Endothelial cell of umbilical vein (primary cell): ENCODE measurements around the gene PTPMT1. TPM values are rescaled to one million over a fixed set of nuclear protein-coding genes. Genes with fewer than 3 reads are reported as not detected.

Source experiments
- BruUV-seq: library from RNA; stranded (reverse); fragments of 400-500 nt; replicated peaks from 2 replicates; lab custom pipeline; 2021; lab: Mats Ljungman, UMichigan
- CTCF ChIA-PET: fragments of 300-600, 350-600 bp; sonication (Branson Sonifier 250); formaldehyde crosslinking; loops from one replicate; lab custom pipeline; 2021; ENCODE audit warnings: antibody characterized with exemption, inconsistent platforms; lab: Charles Lee
- POLR2A ChIA-PET: fragments of 300-600, 350-600 bp; sonication (Branson Sonifier 250); formaldehyde crosslinking; loops from one replicate; lab custom pipeline; 2021; ENCODE audit warnings: antibody characterized with exemption, inconsistent platforms; lab: Charles Lee
- DNase-seq: peaks from one replicate; pipeline ENCODE4 v3.0.0-alpha.2; 2011; ENCODE audit warnings: low read depth, low spot score
- FAIRE-seq: peaks from 2 replicates; lab custom pipeline; 2011; peaks lifted over from hg19 to GRCh38; lab: Jason Lieb, UNC
- H2AFZ ChIP-seq: 2 replicates; pipeline ENCODE4 v1.6.0; 2012; ENCODE audit warnings: low read depth, low read length, control low read depth, inconsistent platforms
- H3K27ac ChIP-seq: 2 replicates; pipeline ENCODE4 v1.5.1; 2011; ENCODE audit warnings: low read depth, mild to moderate bottlenecking, control low read depth, low read length, moderate library complexity; ENCODE audit not compliant: insufficient read depth
- H3K27me3 ChIP-seq, 2 experiments: 2 replicates each; pipeline versions ENCODE4 v1.6.0 to v1.6.1; 2011; ENCODE audit warnings: low read length in 2 of 2, mixed read lengths in 1 of 2; ENCODE audit not compliant: control insufficient read depth in 2 of 2, insufficient read depth in 2 of 2
- H3K36me3 ChIP-seq, 2 experiments: 2 replicates in 1 of 2; 3 replicates in 1 of 2; pipeline ENCODE4 v1.5.1; 2011; ENCODE audit warnings: low read length in 2 of 2, mild to moderate bottlenecking in 1 of 2, moderate library complexity in 1 of 2; ENCODE audit not compliant: control insufficient read depth in 2 of 2, insufficient read depth in 2 of 2; ENCODE audit errors: extremely low read depth in 1 of 2
- H3K4me1 ChIP-seq: 3 replicates; pipeline ENCODE4 v1.5.1; 2011; ENCODE audit warnings: mild to moderate bottlenecking, low read length; ENCODE audit not compliant: control insufficient read depth, insufficient read depth; ENCODE audit errors: extremely low read depth
- H3K4me2 ChIP-seq: 2 replicates; pipeline ENCODE4 v1.6.1; 2011; ENCODE audit warnings: low read length, control low read depth, mixed read lengths; ENCODE audit not compliant: insufficient read depth
- H3K4me3 ChIP-seq, 3 experiments: fragments of 200-600 bp in 1 of 3; sonication (generic), shearing (Covaris generic) in 1 of 3; replicated peaks in 1 of 3; 2 replicates each; pipeline ENCODE4 v1.5.1; 2011 to 2016; ENCODE audit warnings: control low read depth in 3 of 3, low read length in 3 of 3, mild to moderate bottlenecking in 2 of 3, inconsistent platforms in 1 of 3, low read depth in 1 of 3, moderate library complexity in 1 of 3; ENCODE audit not compliant: insufficient read depth in 1 of 3
- H3K79me2 ChIP-seq: 2 replicates; pipeline ENCODE4 v1.6.0; 2012; ENCODE audit warnings: low read length, inconsistent platforms; ENCODE audit not compliant: control insufficient read depth, insufficient read depth
- H3K9ac ChIP-seq: replicated peaks from 2 replicates; pipeline ENCODE3; 2011; ENCODE audit warnings: low read length, control low read depth; ENCODE audit not compliant: insufficient read depth; ENCODE audit errors: extremely low read depth
- H3K9me1 ChIP-seq: replicated peaks from 3 replicates; pipeline ENCODE4 v1.6.0; 2011; ENCODE audit warnings: mild to moderate bottlenecking, low read length; ENCODE audit not compliant: control insufficient read depth, insufficient read depth; ENCODE audit errors: extremely low read depth
- H3K9me3 ChIP-seq: replicated peaks from 2 replicates; pipeline ENCODE4 v1.5.1; 2012; ENCODE audit warnings: low read length, inconsistent platforms; ENCODE audit not compliant: control insufficient read depth, insufficient read depth
- H4K20me1 ChIP-seq: replicated peaks from 2 replicates; pipeline ENCODE3; 2011; ENCODE audit warnings: mild to moderate bottlenecking, low read length; ENCODE audit not compliant: control insufficient read depth, insufficient read depth; ENCODE audit errors: extremely low read depth
- EZH2 ChIP-seq: IDR thresholded peaks from 2 replicates; pipeline ENCODE4 v1.6.1; 2012; ENCODE audit warnings: borderline replicate concordance, low read depth, mild to moderate bottlenecking, moderate library complexity, low read length, inconsistent platforms; ENCODE audit not compliant: severe bottlenecking
- FOS ChIP-seq: IDR thresholded peaks from 2 replicates; pipeline ENCODE4 v1.6.1; 2011; ENCODE audit warnings: mild to moderate bottlenecking, low read length, moderate library complexity, borderline replicate concordance; ENCODE audit not compliant: insufficient read depth
- GATA2 ChIP-seq: IDR thresholded peaks from 2 replicates; pipeline ENCODE4 v1.7.0; 2011; ENCODE audit warnings: low read depth, mild to moderate bottlenecking, moderate library complexity, mixed read lengths, low read length; ENCODE audit not compliant: insufficient read length, insufficient read depth
- JUN ChIP-seq: IDR thresholded peaks from 2 replicates; pipeline ENCODE4 v1.6.1; 2011; ENCODE audit warnings: borderline replicate concordance, low read depth; ENCODE audit not compliant: insufficient read length, insufficient read depth
- MYC ChIP-seq: IDR thresholded peaks from one replicate; pipeline ENCODE4 v1.6.1; 2011; ENCODE audit warnings: mild to moderate bottlenecking, low read depth, low read length
- POLR2AphosphoS5 ChIP-seq: IDR thresholded peaks from 2 replicates; pipeline ENCODE4 v1.6.1; 2012; ENCODE audit warnings: low read depth, mild to moderate bottlenecking, control low read depth, low read length, moderate library complexity; ENCODE audit not compliant: insufficient read depth
- dilution Hi-C: fragments of 300-500 bp; cut with MboI; formaldehyde crosslinking; loops from one replicate; pipeline ENCODE4 v1.15.0; 2019; ENCODE audit warnings: low sequenced_read_pairs; ENCODE audit not compliant: extremely low pct_ligation_motif_present
- intact Hi-C: fragments of 100-400 bp; cut with micrococcal nuclease; formaldehyde crosslinking; loops from one replicate; pipeline ENCODE4 v1.10.0; 2022
- polyA plus RNA-seq, 4 experiments: library from polyadenylated mRNA; depleted of rRNA in 3 of 4; stranded (reverse) in 3 of 4; unstranded in 1 of 4; fragments of >200 nt; gene quantifications; 2 replicates each; pipeline versions ENCODE4 v1.2.1 to v1.2.3, GENCODE V29; 2011 to 2012; ENCODE audit warnings: missing spikeins in 1 of 4
- total RNA-seq: library from RNA; stranded (reverse); gene quantifications from 2 replicates; pipeline ENCODE4 v1.2.3, GENCODE V29; 2021
- TF ChIP-seq, protein P1 (sequence below), 2 donors: IDR thresholded peaks; 1 replicate in 1 of 2; 2 replicates in 1 of 2; pipeline ENCODE4 v1.5.1; 2011; ENCODE audit warnings: low read length in 2 of 2, mild to moderate bottlenecking in 2 of 2, moderate library complexity in 2 of 2, control low read depth in 1 of 2, inconsistent platforms in 1 of 2, low read depth in 1 of 2; ENCODE audit not compliant: insufficient read depth in 1 of 2; ENCODE audit errors: extremely low read depth in 1 of 2

PTPMT1 gene
- total and polyA plus RNA-seq, 2 donors (not counting 3 experiments of a cell fraction or from before 2014, with no cell fraction given) = 44.6 to 83.1 TPM

DNA sequence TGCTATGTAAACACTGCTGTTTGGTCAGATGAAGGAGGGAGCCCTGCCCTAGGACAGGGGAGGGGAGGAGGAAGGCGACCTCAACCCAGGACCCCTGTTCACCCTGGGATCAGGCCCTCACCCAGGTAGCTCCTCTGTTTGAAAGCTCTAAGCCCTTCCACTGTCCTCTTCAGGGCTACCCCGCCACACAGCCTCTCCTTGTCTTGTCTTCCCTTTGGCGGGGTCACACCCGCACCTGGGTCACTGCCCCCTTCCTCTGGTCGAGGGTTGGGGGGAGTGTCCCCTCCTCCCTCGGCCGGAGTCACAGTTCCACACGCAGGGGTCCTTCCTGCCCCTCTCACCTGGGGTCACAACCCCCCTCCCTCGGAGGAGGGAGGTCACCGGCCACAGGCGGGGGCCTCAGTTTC lies 463 bp upstream of the PTPMT1 start:
- CTCF ChIA-PET = interaction anchor here (0.6 to 1.8 kb wide), 7 partner anchors 8 to 110 kb away, joined by 3 to 7 read pairs (median 4); partner anchors contain the start of genes CELF1 and KBTBD4
- BruUV-seq = no TSS peak
- dilution Hi-C loops = no loop called here

More for the DNA sequence above, 463 bp upstream of the PTPMT1 start:
- POLR2A ChIA-PET = no interaction called here
- no peak for DNase-seq
- H2AFZ ChIP-seq = peak overlapping the region; percentile 45
- H3K27me3 ChIP-seq = no peaks in the 10 kb centered on the region
- no peaks in the 10 kb centered on the region for H4K20me1 ChIP-seq
- H3K27ac ChIP-seq = peak overlapping the region; percentile 56
- TF ChIP-seq FOS = no peak
- TF ChIP-seq, protein P1, sequence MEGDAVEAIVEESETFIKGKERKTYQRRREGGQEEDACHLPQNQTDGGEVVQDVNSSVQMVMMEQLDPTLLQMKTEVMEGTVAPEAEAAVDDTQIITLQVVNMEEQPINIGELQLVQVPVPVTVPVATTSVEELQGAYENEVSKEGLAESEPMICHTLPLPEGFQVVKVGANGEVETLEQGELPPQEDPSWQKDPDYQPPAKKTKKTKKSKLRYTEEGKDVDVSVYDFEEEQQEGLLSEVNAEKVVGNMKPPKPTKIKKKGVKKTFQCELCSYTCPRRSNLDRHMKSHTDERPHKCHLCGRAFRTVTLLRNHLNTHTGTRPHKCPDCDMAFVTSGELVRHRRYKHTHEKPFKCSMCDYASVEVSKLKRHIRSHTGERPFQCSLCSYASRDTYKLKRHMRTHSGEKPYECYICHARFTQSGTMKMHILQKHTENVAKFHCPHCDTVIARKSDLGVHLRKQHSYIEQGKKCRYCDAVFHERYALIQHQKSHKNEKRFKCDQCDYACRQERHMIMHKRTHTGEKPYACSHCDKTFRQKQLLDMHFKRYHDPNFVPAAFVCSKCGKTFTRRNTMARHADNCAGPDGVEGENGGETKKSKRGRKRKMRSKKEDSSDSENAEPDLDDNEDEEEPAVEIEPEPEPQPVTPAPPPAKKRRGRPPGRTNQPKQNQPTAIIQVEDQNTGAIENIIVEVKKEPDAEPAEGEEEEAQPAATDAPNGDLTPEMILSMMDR (IDR thresholded peaks at IDR 0.05; ENCODE audit: extremely low read depth in 1 of 2, insufficient read depth in 1 of 2, low read depth in 1 of 2, low read length in 2 of 2) = no peak
- TF ChIP-seq GATA2 = no peak
- TF ChIP-seq POLR2AphosphoS5 = no peak
- TF ChIP-seq JUN = no peak
- no peak for TF ChIP-seq MYC
- TF ChIP-seq EZH2 = no peak
- peaks cover 9% of the 10 kb centered on the region for H3K4me1 ChIP-seq
- no peaks in the 10 kb centered on the region for H3K9me3 ChIP-seq
- no peak for FAIRE-seq
- H3K9ac ChIP-seq = peak overlapping the region; percentile 71
- intact Hi-C loops = no loop called here
- H3K79me2 ChIP-seq = peaks cover 27% of the 10 kb centered on the region
- H3K9me1 ChIP-seq = no peaks in the 10 kb centered on the region
- peaks cover 0 to 2% of the 10 kb centered on the region in 2 experiments for H3K36me3 ChIP-seq
- H3K4me3 ChIP-seq = peak overlapping the region; percentile 13 to 87 (median 69)
- peak overlapping the region; percentile 26 for H3K4me2 ChIP-seq
